SK-N-SH treated with all-trans-retinoic acid at 6 μM for 48 hours (cell line): ENCODE data around the gene DPYD.

Source experiments
- ARNTL ChIP-seq: fragments of 450-650 bp; formaldehyde crosslinking; IDR thresholded peaks from 2 replicates; pipeline ENCODE4 v1.5.0; 2020; ENCODE audit warnings: low read depth, mild to moderate bottlenecking, moderate library complexity, borderline replicate concordance
- CSDC2 ChIP-seq: fragments of 250-450 bp; sonication (Bioruptor Pico); IDR thresholded peaks from 2 replicates; pipeline ENCODE4 v1.5.0; 2020; ENCODE audit warnings: mild to moderate bottlenecking, moderate library complexity
- RARB ChIP-seq: fragments of 250-450 bp; sonication (Bioruptor Pico); IDR thresholded peaks from 2 replicates; pipeline ENCODE4 v1.8.0; 2021; ENCODE audit warnings: mild to moderate bottlenecking, moderate library complexity
- ZC3H10 ChIP-seq: fragments of 250-450 bp; sonication (Bioruptor Pico); IDR thresholded peaks from 2 replicates; pipeline ENCODE4 v1.5.1; 2021; ENCODE audit warnings: mild to moderate bottlenecking, moderate library complexity
- ZFP3 ChIP-seq: fragments of 250-450 bp; sonication (Bioruptor Pico); IDR thresholded peaks from 2 replicates; pipeline ENCODE4 v1.5.0; 2020; ENCODE audit warnings: mild to moderate bottlenecking, moderate library complexity
- ZFP30 ChIP-seq: fragments of 450-650 bp; formaldehyde crosslinking; IDR thresholded peaks from 2 replicates; pipeline ENCODE4 v1.5.0; 2022; ENCODE audit warnings: mild to moderate bottlenecking, moderate library complexity
- ZNF70 ChIP-seq: fragments of 450-650 bp; formaldehyde crosslinking; IDR thresholded peaks from 2 replicates; pipeline ENCODE4 v1.5.0; 2020; ENCODE audit warnings: mild to moderate bottlenecking, moderate library complexity
- TF ChIP-seq, protein P1 (sequence below): fragments of 250-450 bp; sonication (Bioruptor Pico); IDR thresholded peaks from 2 replicates; pipeline ENCODE4 v1.5.1; 2021; ENCODE audit warnings: mild to moderate bottlenecking, moderate library complexity
- TF ChIP-seq, protein P2 (sequence below): fragments of 250-450 bp; sonication (Bioruptor Pico); IDR thresholded peaks from 2 replicates; pipeline ENCODE4 v1.8.0; 2021; ENCODE audit warnings: low read depth, mild to moderate bottlenecking, moderate library complexity, borderline replicate concordance

- no peak for TF ChIP-seq ZC3H10 (CRISPR knock-in tag)
- no peak for TF ChIP-seq RARB (CRISPR knock-in tag)
- TF ChIP-seq, protein P1, sequence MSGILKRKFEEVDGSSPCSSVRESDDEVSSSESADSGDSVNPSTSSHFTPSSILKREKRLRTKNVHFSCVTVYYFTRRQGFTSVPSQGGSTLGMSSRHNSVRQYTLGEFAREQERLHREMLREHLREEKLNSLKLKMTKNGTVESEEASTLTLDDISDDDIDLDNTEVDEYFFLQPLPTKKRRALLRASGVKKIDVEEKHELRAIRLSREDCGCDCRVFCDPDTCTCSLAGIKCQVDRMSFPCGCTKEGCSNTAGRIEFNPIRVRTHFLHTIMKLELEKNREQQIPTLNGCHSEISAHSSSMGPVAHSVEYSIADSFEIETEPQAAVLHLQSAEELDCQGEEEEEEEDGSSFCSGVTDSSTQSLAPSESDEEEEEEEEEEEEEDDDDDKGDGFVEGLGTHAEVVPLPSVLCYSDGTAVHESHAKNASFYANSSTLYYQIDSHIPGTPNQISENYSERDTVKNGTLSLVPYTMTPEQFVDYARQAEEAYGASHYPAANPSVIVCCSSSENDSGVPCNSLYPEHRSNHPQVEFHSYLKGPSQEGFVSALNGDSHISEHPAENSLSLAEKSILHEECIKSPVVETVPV, result no peak
- no peak for TF ChIP-seq CSDC2 (CRISPR knock-in tag)
- no peak for TF ChIP-seq ZFP3
- TF ChIP-seq ARNTL (CRISPR knock-in tag), result no peak
- TF ChIP-seq, protein P2, sequence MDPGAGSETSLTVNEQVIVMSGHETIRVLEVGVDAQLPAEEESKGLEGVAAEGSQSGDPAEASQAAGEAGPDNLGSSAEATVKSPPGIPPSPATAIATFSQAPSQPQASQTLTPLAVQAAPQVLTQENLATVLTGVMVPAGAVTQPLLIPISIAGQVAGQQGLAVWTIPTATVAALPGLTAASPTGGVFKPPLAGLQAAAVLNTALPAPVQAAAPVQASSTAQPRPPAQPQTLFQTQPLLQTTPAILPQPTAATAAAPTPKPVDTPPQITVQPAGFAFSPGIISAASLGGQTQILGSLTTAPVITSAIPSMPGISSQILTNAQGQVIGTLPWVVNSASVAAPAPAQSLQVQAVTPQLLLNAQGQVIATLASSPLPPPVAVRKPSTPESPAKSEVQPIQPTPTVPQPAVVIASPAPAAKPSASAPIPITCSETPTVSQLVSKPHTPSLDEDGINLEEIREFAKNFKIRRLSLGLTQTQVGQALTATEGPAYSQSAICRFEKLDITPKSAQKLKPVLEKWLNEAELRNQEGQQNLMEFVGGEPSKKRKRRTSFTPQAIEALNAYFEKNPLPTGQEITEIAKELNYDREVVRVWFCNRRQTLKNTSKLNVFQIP (CRISPR knock-in tag), result no peak
- TF ChIP-seq ZNF70 (CRISPR knock-in tag), result no peak
- no peak for TF ChIP-seq ZFP30 (CRISPR knock-in tag)
These were observed 21.6 kb upstream of the DPYD start for GRCh38 chr1:97942161-97943123.
